Trophoblast cell (in vitro differentiated cells and primary cell): ENCODE measurements around the gene UGT2B10. TPM values are rescaled to one million over a fixed set of nuclear protein-coding genes. Genes with fewer than 3 reads are reported as not detected.
"Not testable (repeated sequence)": the region's sequence is repeated elsewhere in the genome, so short reads cannot be mapped to it uniquely, and the experiment has no call there.

Experiments
- DNase-seq, 2 donors: peaks; one replicate each; pipeline ENCODE4 v3.0.0-alpha.2; 2016
- H2AFZ ChIP-seq: 2 replicates; pipeline ENCODE4 v1.6.1; 2013; ENCODE audit warnings: low read length, moderate library complexity, mild to moderate bottlenecking; ENCODE audit not compliant: insufficient read depth, poor library complexity
- H2AK5ac ChIP-seq: 2 replicates; pipeline ENCODE4 v1.6.1; 2013; ENCODE audit warnings: mild to moderate bottlenecking, low read length
- H2BK120ac ChIP-seq: 2 replicates; pipeline ENCODE4 v1.6.1; 2013; ENCODE audit warnings: low read length, mild to moderate bottlenecking, moderate library complexity; ENCODE audit not compliant: insufficient read depth, poor library complexity
- H2BK12ac ChIP-seq: 2 replicates; pipeline ENCODE4 v1.6.1; 2013; ENCODE audit warnings: mild to moderate bottlenecking, low read length, moderate library complexity
- H2BK5ac ChIP-seq: 2 replicates; pipeline ENCODE4 v1.6.1; 2013; ENCODE audit warnings: low read length, low read depth, moderate library complexity, mild to moderate bottlenecking; ENCODE audit not compliant: poor library complexity
- H3K14ac ChIP-seq: 2 replicates; pipeline ENCODE4 v1.6.1; 2013; ENCODE audit warnings: mild to moderate bottlenecking, low read length
- H3K18ac ChIP-seq: 2 replicates; pipeline ENCODE4 v1.6.1; 2013; ENCODE audit warnings: mild to moderate bottlenecking, low read length
- H3K23ac ChIP-seq: 2 replicates; pipeline ENCODE4 v1.6.1; 2013; ENCODE audit warnings: low read length
- H3K27ac ChIP-seq: 2 replicates; pipeline ENCODE4 v1.5.1; 2013; ENCODE audit warnings: low read depth, mild to moderate bottlenecking, inconsistent platforms, low read length, moderate library complexity
- H3K27me3 ChIP-seq: 2 replicates; pipeline ENCODE4 v1.6.1; 2013; ENCODE audit warnings: inconsistent platforms, mild to moderate bottlenecking, low read length, moderate library complexity; ENCODE audit not compliant: insufficient read depth
- H3K36me3 ChIP-seq, 2 experiments: 1 replicate in 1 of 2; 2 replicates in 1 of 2; pipeline ENCODE4 v1.6.1; 2013; ENCODE audit warnings: low read length in 2 of 2, mild to moderate bottlenecking in 2 of 2, moderate library complexity in 1 of 2; ENCODE audit not compliant: insufficient read depth in 2 of 2, control insufficient read depth in 1 of 2
- H3K4ac ChIP-seq: 2 replicates; pipeline ENCODE4 v1.6.1; 2013; ENCODE audit warnings: low read depth, mild to moderate bottlenecking, low read length, moderate library complexity
- H3K4me1 ChIP-seq, 2 experiments: 1 replicate in 1 of 2; 2 replicates in 1 of 2; pipeline ENCODE4 v1.6.1; 2013; ENCODE audit warnings: low read length in 2 of 2, mild to moderate bottlenecking in 2 of 2, moderate library complexity in 1 of 2; ENCODE audit not compliant: insufficient read depth in 2 of 2, control insufficient read depth in 1 of 2
- H3K4me2 ChIP-seq: 2 replicates; pipeline ENCODE4 v1.6.1; 2013; ENCODE audit warnings: inconsistent platforms, mild to moderate bottlenecking, low read length, moderate library complexity
- H3K4me3 ChIP-seq: 2 replicates; pipeline ENCODE4 v1.5.1; 2013; ENCODE audit warnings: mild to moderate bottlenecking, low read depth, low read length, inconsistent platforms
- H3K79me1 ChIP-seq: one replicate; pipeline ENCODE4 v1.6.1; 2013; ENCODE audit warnings: low read length
- H3K79me2 ChIP-seq: 2 replicates; pipeline ENCODE4 v1.6.1; 2013; ENCODE audit warnings: low read length, mild to moderate bottlenecking; ENCODE audit not compliant: control insufficient read depth, insufficient read depth, poor library complexity
- H3K9ac ChIP-seq: 2 replicates; pipeline ENCODE4 v1.6.1; 2013; ENCODE audit warnings: mild to moderate bottlenecking, low read length
- H3K9me3 ChIP-seq: 2 replicates; pipeline ENCODE4 v1.6.1; 2013; ENCODE audit warnings: low read depth, mild to moderate bottlenecking, control low read depth, inconsistent platforms, low read length; ENCODE audit not compliant: insufficient read depth
- H4K12ac ChIP-seq: 2 replicates; pipeline ENCODE4 v1.6.1; 2013; ENCODE audit warnings: low read depth, mild to moderate bottlenecking, low read length, moderate library complexity
- H4K8ac ChIP-seq: 2 replicates; pipeline ENCODE4 v1.6.1; 2013; ENCODE audit warnings: low read depth, mild to moderate bottlenecking, low read length, moderate library complexity
- H4K91ac ChIP-seq: one replicate; pipeline ENCODE4 v1.6.1; 2013; ENCODE audit warnings: low read depth, mild to moderate bottlenecking, low read length, moderate library complexity
- WGBS: extraction: QIAGEN DNeasy Blood & Tissue Kit; methylation state at CpG from one replicate; pipeline ENCODE4 v1.1.7; 2013; ENCODE audit warnings: missing lambda C conversion rate; ENCODE audit not compliant: insufficient read length, insufficient coverage; ENCODE audit errors: extremely low coverage; 5-methylcytosine and 5-hydroxymethylcytosine counted together
- polyA plus RNA-seq: library from polyadenylated mRNA; stranded (reverse); fragments of 200-250 nt; gene quantifications from 2 replicates; pipeline ENCODE4 v1.2.3, GENCODE V29; 2013

UGT2B10 gene
- not detected in 2 replicates for polyA plus RNA-seq

DNA sequence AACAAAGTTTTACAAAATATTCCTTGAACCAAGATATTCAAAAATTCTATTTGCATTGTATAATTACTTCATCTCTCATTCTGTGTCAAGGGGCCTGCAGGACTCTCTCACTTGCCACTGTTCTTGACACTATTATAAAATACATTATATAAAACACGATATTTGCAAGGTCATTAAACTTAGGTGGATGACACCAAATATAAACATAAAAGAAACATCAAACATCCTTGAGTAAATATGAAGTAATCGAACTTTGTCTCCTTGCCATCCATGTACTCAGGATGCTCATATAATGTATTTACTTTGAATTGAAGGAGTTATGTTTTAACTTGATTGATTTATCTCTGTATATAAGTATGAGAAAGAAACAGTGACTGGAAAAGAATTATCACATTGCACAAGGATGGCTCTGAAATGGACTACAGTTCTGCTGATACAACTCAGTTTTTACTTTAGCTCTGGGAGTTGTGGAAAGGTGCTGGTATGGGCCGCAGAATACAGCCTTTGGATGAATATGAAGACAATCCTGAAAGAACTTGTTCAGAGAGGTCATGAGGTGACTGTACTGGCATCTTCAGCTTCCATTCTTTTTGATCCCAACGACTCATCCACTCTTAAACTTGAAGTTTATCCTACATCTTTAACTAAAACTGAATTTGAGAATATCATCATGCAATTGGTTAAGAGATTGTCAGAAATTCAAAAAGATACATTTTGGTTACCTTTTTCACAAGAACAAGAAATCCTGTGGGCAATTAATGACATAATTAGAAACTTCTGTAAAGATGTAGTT lies at the start of gene UGT2B10:
Gene UGT2B10, plus strand, starts transcription at position 378 of the 793 bp plus-strand sequence. Its CDS starts 26 bp downstream, at position 404.
- no CpG with 5 or more reads among the region's 4 CpGs for WGBS
- H2AK5ac ChIP-seq, H3K4me3 ChIP-seq, H3K27me3 ChIP-seq, H4K91ac ChIP-seq, H2BK120ac ChIP-seq, H3K36me3 ChIP-seq, H3K9me3 ChIP-seq, H2BK12ac ChIP-seq, H3K79me1 ChIP-seq, DNase-seq, H3K23ac ChIP-seq, H4K12ac ChIP-seq, H3K27ac ChIP-seq, H3K4ac ChIP-seq, H3K18ac ChIP-seq, H4K8ac ChIP-seq, H3K4me1 ChIP-seq, H2AFZ ChIP-seq, H2BK5ac ChIP-seq, H3K9ac ChIP-seq, H3K14ac ChIP-seq, H3K4me2 ChIP-seq, H3K79me2 ChIP-seq: not testable (repeated sequence)

DNA sequence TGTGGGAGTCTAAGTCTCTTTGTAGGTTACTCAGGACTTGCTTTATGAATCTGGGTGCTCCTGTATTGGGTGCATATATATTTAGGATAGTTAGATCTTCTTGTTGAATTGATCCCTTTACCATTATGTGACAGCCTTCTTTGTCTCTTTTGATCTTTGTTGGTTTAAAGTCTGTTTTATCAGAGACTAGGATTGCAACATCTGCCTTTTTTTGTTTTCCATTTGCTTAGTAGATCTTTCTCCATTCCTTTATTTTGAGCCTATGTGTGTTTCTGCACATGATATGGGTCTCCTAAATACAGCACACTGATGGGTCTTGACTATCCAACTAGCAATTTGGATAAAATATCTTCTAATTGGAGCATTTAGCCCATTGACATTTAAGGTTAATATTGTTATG lies 44.0 kb upstream of the UGT2B10 start:
- not testable (repeated sequence) for H4K8ac ChIP-seq, H3K27ac ChIP-seq, H3K9ac ChIP-seq, H3K4me1 ChIP-seq, H2AK5ac ChIP-seq, H3K14ac ChIP-seq, H4K12ac ChIP-seq, DNase-seq, H3K4me2 ChIP-seq, H3K36me3 ChIP-seq, H3K4ac ChIP-seq, H3K79me2 ChIP-seq, H3K4me3 ChIP-seq, H3K23ac ChIP-seq, H3K9me3 ChIP-seq, H3K27me3 ChIP-seq, H2BK5ac ChIP-seq, H2BK12ac ChIP-seq, H2BK120ac ChIP-seq, H3K18ac ChIP-seq, H3K79me1 ChIP-seq, H2AFZ ChIP-seq, H4K91ac ChIP-seq

DNA sequence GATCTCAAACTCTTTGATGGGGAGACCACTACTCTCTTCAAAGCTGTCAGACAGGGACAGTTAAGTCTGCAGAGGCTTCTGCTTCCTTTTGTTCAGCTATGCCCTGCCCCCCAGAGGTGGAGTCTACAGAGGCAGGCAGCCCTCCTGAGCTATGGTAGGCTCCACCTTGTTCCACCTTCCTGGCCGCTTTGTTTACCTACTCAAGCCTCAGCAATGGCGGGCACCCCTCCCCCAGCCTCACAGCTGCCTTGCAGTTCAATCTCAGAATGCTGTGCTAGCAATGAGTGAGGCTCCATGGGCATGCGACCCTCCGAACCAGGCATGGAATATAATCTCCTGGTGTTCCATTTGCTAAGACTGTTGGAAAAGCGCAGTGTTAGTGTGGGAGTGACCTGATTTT lies 42.1 kb upstream of the UGT2B10 start:
- Histone ChIP-seq H4K91ac (no peak overlapping the region), H2AFZ (no peak overlapping the region), H3K4ac (no peak overlapping the region), H2AK5ac (no peak overlapping the region), H3K14ac (no peak overlapping the region), H3K18ac (no peak overlapping the region), H2BK120ac (no peak overlapping the region), H3K9me3 (peaks cover 2% of the 10 kb centered on the region), H3K79me2 (no peaks in the 10 kb centered on the region), H2BK5ac (no peak overlapping the region), H4K8ac (no peak overlapping the region), H3K4me1 (no peaks in the 10 kb centered on the region), H3K23ac (no peak overlapping the region), H3K9ac (no peak overlapping the region), H3K4me3 (no peak overlapping the region), H3K27ac (no peak overlapping the region), H3K79me1 (no peaks in the 10 kb centered on the region), H4K12ac (no peak overlapping the region), H3K36me3 (no peaks in the 10 kb centered on the region), H3K4me2 (no peak overlapping the region), H2BK12ac (no peak overlapping the region), H3K27me3 (no peaks in the 10 kb centered on the region)
- no CpG with 5 or more reads among the region's 5 CpGs for WGBS
- no peak for DNase-seq

DNA sequence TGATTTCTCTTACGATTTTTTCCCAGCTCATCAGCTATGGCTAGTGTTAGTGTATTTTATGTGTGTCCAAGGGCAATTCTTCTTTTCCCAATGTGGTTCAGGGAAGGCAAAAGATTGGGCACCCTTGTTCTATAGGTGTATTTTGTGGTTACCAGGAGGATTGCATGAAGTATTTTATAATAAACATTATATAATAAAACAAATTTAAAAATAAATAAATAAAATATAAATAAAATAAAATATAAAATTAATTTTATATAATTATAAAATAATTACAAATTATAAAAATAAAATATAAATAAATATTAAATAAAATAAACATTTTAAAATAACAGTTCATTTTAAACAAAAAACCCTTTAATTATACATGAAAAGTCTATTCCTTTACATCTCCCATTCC lies 35.6 kb upstream of the UGT2B10 start:
- Histone ChIP-seq H4K12ac (no peak overlapping the region), H3K4me1 (no peaks in the 10 kb centered on the region), H3K36me3 (no peaks in the 10 kb centered on the region), H3K9me3 (no peaks in the 10 kb centered on the region), H3K79me2 (no peaks in the 10 kb centered on the region), H4K91ac (no peak overlapping the region), H3K79me1 (no peaks in the 10 kb centered on the region), H3K23ac (no peak overlapping the region), H2AFZ (no peak overlapping the region), H2BK5ac (no peak overlapping the region), H2AK5ac (no peak overlapping the region), H2BK12ac (no peak overlapping the region), H3K9ac (no peak overlapping the region), H3K14ac (no peak overlapping the region), H2BK120ac (no peak overlapping the region), H3K27ac (no peak overlapping the region), H4K8ac (no peak overlapping the region), H3K27me3 (no peaks in the 10 kb centered on the region), H3K4me2 (no peak overlapping the region), H3K4ac (no peak overlapping the region), H3K4me3 (no peak overlapping the region), H3K18ac (no peak overlapping the region)
- WGBS, result no CpG with 5 or more reads among the region's 1 CpG
- no peak for DNase-seq
